Measurements from ENCODE around the gene GPR137B.
A peak's percentile ranks its signal among the peaks of the same experiment; 100 is the strongest.

The GPR137B gene

DNA sequence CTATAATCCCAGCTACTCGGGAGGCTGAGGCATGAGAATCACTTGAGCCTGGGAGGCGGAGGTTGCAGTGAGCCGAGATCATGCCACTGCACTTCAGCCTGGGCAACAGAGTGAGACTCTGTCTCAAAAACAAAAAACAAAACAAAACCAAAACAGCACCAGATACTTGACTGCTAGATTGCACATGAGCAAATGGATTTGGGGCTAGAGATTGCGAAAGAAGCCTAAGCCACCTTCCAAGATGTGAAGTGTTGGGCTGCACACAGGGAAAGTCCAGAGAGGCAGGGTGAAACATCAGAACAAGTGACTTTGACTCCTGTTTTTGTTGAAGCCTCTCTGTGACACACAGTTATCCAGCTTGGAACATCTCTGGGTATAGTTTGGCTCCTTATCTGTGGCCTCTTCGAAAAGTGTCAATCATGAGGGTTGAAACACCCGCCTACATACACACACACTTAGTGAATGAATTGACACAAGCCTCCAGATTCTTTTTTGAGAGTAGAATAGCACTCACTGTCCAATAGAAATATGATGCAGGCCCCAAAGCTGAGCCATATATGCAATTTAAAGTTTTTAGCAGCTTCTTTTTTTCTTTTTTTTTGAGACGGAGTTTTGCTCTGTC is 34.2 kb upstream of the GPR137B start:
- ATAC-seq = no peak
- H3K4me3 Mint-ChIP-seq = no peak overlapping the region
- H3K27ac Mint-ChIP-seq = no peak overlapping the region
- no peaks in the 10 kb centered on the region for H3K36me3 Mint-ChIP-seq
- no peaks in the 10 kb centered on the region for H3K27me3 Mint-ChIP-seq
- H3K9me3 Mint-ChIP-seq = no peaks in the 10 kb centered on the region
- H3K4me1 Mint-ChIP-seq = no peaks in the 10 kb centered on the region

GRCh38 chr1:236110137-236110536 is 32.2 kb upstream of the GPR137B start:
- Mint-ChIP-seq H3K9me3 (no peaks in the 10 kb centered on the region), H3K4me3 (no peak overlapping the region), H3K27ac (no peak overlapping the region), H3K36me3 (no peaks in the 10 kb centered on the region), H3K4me1 (no peaks in the 10 kb centered on the region), H3K27me3 (no peaks in the 10 kb centered on the region)
- ATAC-seq = no peak

- no peaks in the 10 kb centered on the region for H3K4me1 Mint-ChIP-seq
- ATAC-seq = no peak
These were observed 30.6 kb upstream of the GPR137B start for GRCh38 chr1:236111527-236112331.

GRCh38 chr1:236112332-236112627 is 30.1 kb upstream of the GPR137B start:
- Mint-ChIP-seq H3K36me3 (no peaks in the 10 kb centered on the region), H3K4me3 (no peak overlapping the region), H3K4me1 (no peaks in the 10 kb centered on the region), H3K9me3 (no peaks in the 10 kb centered on the region), H3K27me3 (no peaks in the 10 kb centered on the region), H3K27ac (no peak overlapping the region)
- no peak for ATAC-seq

More at GRCh38 chr1:236111527-236112331, 30.6 kb upstream of the GPR137B start:
- Mint-ChIP-seq H3K27ac (no peak overlapping the region), H3K4me3 (no peak overlapping the region), H3K36me3 (no peaks in the 10 kb centered on the region), H3K9me3 (no peaks in the 10 kb centered on the region), H3K27me3 (no peaks in the 10 kb centered on the region)

GRCh38 chr1:236113324-236114032 is 28.9 kb upstream of the GPR137B start:
- no peak for ATAC-seq
- no peak overlapping the region for H3K4me3 Mint-ChIP-seq
- no peaks in the 10 kb centered on the region for H3K9me3 Mint-ChIP-seq
- no peaks in the 10 kb centered on the region for H3K4me1 Mint-ChIP-seq
- no peak overlapping the region for H3K27ac Mint-ChIP-seq
- no peaks in the 10 kb centered on the region for H3K27me3 Mint-ChIP-seq
- H3K36me3 Mint-ChIP-seq = no peaks in the 10 kb centered on the region

DNA sequence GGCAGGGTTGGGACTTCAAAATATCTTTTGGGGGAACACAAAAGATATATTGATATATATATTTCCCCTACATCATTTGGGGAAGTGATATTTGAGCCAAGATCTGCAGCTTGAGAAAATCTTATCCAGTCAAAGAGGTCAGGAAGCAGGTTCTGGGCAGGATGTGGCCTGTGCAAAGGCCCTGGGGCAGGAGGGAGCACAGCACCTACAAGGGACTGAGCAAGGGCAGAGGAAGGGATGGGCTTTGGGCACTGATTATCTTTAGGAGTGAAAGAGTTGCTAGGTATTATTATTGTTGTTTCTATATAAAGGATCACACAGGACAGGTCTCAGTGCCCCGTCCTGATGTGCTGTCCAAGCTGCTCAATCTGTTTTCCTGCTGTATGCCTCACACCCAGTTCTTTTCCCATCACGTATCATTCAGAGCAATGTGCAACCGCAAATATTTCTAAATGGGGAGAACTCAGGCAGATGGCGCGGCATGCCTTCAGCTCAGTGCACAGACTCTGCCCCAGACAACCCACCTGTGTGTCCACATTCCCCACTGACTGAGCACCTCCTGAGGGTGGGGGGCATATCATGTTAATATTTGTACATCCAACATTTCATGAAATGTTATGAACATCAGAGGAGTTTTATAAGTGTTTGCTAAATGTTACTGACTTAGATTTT is 28.1 kb upstream of the GPR137B start:
- Mint-ChIP-seq H3K27me3 (no peaks in the 10 kb centered on the region), H3K27ac (no peak overlapping the region), H3K36me3 (no peaks in the 10 kb centered on the region), H3K4me3 (no peak overlapping the region), H3K4me1 (no peaks in the 10 kb centered on the region), H3K9me3 (no peaks in the 10 kb centered on the region)
- ATAC-seq = no peak

- no peak for ATAC-seq
- H3K36me3 Mint-ChIP-seq = no peaks in the 10 kb centered on the region
- H3K9me3 Mint-ChIP-seq = no peaks in the 10 kb centered on the region
- H3K4me1 Mint-ChIP-seq = peaks cover 22% of the 10 kb centered on the region
- no peak overlapping the region for H3K27ac Mint-ChIP-seq
- H3K27me3 Mint-ChIP-seq = peaks cover 8% of the 10 kb centered on the region
- no peak overlapping the region for H3K4me3 Mint-ChIP-seq
These were observed 24.6 kb upstream of the GPR137B start for GRCh38 chr1:236117710-236118109.

GRCh38 chr1:236119943-236120484 is 22.3 kb upstream of the GPR137B start:
- H3K4me3 Mint-ChIP-seq = no peak overlapping the region
- ATAC-seq = no peak
- H3K27me3 Mint-ChIP-seq = peaks cover 26% of the 10 kb centered on the region
- no peaks in the 10 kb centered on the region for H3K9me3 Mint-ChIP-seq
- no peaks in the 10 kb centered on the region for H3K36me3 Mint-ChIP-seq
- peaks cover 22% of the 10 kb centered on the region for H3K4me1 Mint-ChIP-seq
- peak overlapping the region; percentile 42 for H3K27ac Mint-ChIP-seq

DNA sequence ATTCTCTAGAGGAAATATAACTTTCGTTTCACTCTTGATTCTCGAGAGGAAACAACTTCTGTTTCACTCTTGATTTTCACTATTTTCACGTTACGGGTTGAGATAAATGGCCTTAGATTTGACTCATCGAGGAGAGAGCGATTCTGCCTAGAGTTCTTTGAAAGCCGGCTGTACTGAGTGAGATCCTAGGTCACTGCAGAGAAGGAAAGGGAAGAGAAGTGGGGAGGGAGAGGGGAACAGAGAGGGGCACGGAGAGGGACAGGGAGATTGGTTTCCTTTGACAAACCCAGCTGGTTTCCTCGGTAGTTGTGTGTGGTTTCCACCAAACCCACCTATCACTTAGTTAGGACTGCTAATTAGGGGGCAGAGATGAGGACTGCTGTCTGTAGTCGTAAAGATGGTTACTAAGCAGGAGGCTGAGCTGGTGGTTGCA is 21.6 kb upstream of the GPR137B start:
- Mint-ChIP-seq H3K4me3 (peak overlapping the region; percentile 53), H3K27me3 (peaks cover 32% of the 10 kb centered on the region), H3K9me3 (no peaks in the 10 kb centered on the region)

GRCh38 chr1:236122176-236122575 is 20.2 kb upstream of the GPR137B start:
- Mint-ChIP-seq H3K27ac (no peak overlapping the region), H3K9me3 (no peaks in the 10 kb centered on the region), H3K36me3 (no peaks in the 10 kb centered on the region), H3K27me3 (peaks cover 44% of the 10 kb centered on the region), H3K4me3 (no peak overlapping the region), H3K4me1 (peaks cover 22% of the 10 kb centered on the region)
- ATAC-seq = peak; percentile 34

More for the DNA sequence above, 21.6 kb upstream of the GPR137B start:
- H3K36me3 Mint-ChIP-seq = no peaks in the 10 kb centered on the region
- ATAC-seq = peak; percentile 55
- peaks cover 22% of the 10 kb centered on the region for H3K4me1 Mint-ChIP-seq
- peak overlapping the region; percentile 42 for H3K27ac Mint-ChIP-seq

- no peaks in the 10 kb centered on the region for H3K9me3 Mint-ChIP-seq
- no peaks in the 10 kb centered on the region for H3K36me3 Mint-ChIP-seq
- no peak for ATAC-seq
These were observed 18.8 kb upstream of the GPR137B start for GRCh38 chr1:236123563-236123962.

DNA sequence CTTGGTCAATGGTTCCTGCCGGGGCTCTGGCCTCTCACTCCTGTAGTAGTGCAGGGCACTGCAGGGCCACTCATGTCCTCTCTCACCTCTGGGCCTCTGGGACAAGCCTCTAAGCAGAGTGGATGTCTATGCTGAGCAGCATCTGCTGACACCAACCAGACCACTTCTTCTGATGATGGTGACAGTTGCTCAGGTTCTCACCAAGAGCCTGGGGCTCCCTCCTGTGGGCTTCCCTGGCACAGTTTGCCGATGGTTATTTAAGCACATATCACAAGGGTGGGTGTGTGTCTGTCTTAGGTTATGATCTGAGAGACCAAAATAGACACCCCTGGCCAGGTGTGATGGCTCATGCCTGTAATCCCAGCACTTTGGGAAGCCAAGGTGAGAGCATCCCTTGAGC is 17.4 kb upstream of the GPR137B start:
- H3K9me3 Mint-ChIP-seq = no peaks in the 10 kb centered on the region
- H3K27ac Mint-ChIP-seq = no peak overlapping the region
- no peak overlapping the region for H3K4me3 Mint-ChIP-seq
- no peaks in the 10 kb centered on the region for H3K36me3 Mint-ChIP-seq
- H3K27me3 Mint-ChIP-seq = peaks cover 54% of the 10 kb centered on the region
- ATAC-seq = no peak
- peaks cover 28% of the 10 kb centered on the region for H3K4me1 Mint-ChIP-seq

More at GRCh38 chr1:236123563-236123962, 18.8 kb upstream of the GPR137B start:
- Mint-ChIP-seq H3K27ac (no peak overlapping the region), H3K4me3 (no peak overlapping the region), H3K4me1 (peaks cover 22% of the 10 kb centered on the region), H3K27me3 (peaks cover 53% of the 10 kb centered on the region)

DNA sequence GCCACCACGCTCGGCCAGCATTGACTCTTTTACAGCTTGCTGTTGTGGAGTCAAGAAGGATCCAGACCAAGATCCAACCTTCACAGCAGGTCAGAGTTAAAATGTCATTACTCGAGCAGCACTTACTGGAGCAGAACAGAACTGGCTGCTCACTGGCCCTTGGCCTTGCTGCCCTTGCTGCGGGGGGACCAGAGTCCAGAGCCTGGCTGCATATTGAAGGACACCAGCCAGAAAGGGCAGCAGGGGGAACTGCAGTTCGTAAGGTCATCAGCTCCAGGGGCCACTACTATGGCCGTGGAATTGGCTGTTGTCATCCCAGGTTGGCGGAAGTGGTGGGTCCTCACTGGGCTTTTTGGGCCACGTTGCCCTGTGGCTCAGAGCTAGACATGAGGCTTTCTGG is 15.3 kb upstream of the GPR137B start:
- Mint-ChIP-seq H3K4me3 (no peak overlapping the region), H3K27ac (no peak overlapping the region), H3K27me3 (peaks cover 53% of the 10 kb centered on the region), H3K36me3 (no peaks in the 10 kb centered on the region), H3K9me3 (no peaks in the 10 kb centered on the region), H3K4me1 (peaks cover 10% of the 10 kb centered on the region)
- ATAC-seq = no peak

DNA sequence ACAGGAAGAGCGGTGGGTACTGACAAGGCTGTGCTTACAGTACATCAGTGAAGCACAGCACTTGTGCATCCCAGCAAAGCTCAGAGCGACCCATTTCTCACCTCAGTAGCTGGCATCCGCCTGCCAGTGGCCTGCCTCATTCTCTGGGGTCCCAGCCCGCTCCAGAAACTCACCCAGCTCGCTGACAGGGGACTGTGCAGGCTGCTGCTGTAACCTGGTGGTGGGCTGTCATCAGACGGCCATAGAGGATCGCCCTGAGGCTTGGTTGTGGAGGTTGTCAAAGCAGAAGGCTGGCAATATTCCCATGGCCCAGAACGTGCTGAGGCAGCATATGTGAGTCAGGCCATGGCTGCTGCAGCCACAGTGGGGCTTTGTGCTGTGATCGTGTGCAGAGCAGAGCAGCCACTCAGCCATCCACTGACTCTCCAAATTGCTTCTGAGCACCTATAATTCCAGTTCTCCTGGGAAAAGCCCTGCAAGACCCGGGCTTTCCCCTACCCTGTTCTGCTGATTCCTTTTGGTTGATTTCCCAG is 13.6 kb upstream of the GPR137B start:
- H3K4me3 Mint-ChIP-seq = no peak overlapping the region
- no peak overlapping the region for H3K27ac Mint-ChIP-seq
- peaks cover 6% of the 10 kb centered on the region for H3K4me1 Mint-ChIP-seq
- peaks cover 2% of the 10 kb centered on the region for H3K9me3 Mint-ChIP-seq
- ATAC-seq = no peak
- H3K27me3 Mint-ChIP-seq = peaks cover 58% of the 10 kb centered on the region
- no peaks in the 10 kb centered on the region for H3K36me3 Mint-ChIP-seq

GRCh38 chr1:236129306-236129705 is 13.0 kb upstream of the GPR137B start:
- peaks cover 6% of the 10 kb centered on the region for H3K4me1 Mint-ChIP-seq
- no peak overlapping the region for H3K4me3 Mint-ChIP-seq
- H3K9me3 Mint-ChIP-seq = peaks cover 3% of the 10 kb centered on the region
- no peak for ATAC-seq
- peaks cover 58% of the 10 kb centered on the region for H3K27me3 Mint-ChIP-seq
- no peak overlapping the region for H3K27ac Mint-ChIP-seq
- no peaks in the 10 kb centered on the region for H3K36me3 Mint-ChIP-seq

Measured in stimulated activated memory B cell treated with anti-CD40 and anti-IgM and Interleukin-4, amounts not matched to agents 10 μg/mL and 1 μg/mL and 100 μg/mL, for 72 hours (primary cell).